ENCODE results near the gene TEX19. TPM values are rescaled to one million over a fixed set of nuclear protein-coding genes. Genes with fewer than 3 reads are reported as not detected.
"Not testable (repeated sequence)": the region's sequence is repeated elsewhere in the genome, so short reads cannot be mapped to it uniquely, and the experiment has no call there.

The TEX19 gene
- total and polyA plus RNA-seq, 2 donors, result not detected

- H3K27ac ChIP-seq (ENCODE audit: low read depth), result no peak overlapping the region
- DNase-seq (ENCODE audit: extremely low spot score), result no peak
- H3K4me1 ChIP-seq (ENCODE audit: insufficient read depth), result peaks cover 4% of the 10 kb centered on the region
- H3K4me3 ChIP-seq (ENCODE audit: low read depth, low read length), result no peak overlapping the region
- 93% methylated on average over 6 of the region's 7 CpGs for WGBS
- no peaks in the 10 kb centered on the region for H3K36me3 ChIP-seq (ENCODE audit: insufficient read depth)
These were observed 10.2 kb downstream of the TEX19 start for GRCh38 chr17:82369211-82369610.

GRCh38 chr17:82370471-82371332 is 11.7 kb downstream of the TEX19 start:
- Histone ChIP-seq H3K36me3 (ENCODE audit: insufficient read depth) (no peaks in the 10 kb centered on the region), H3K27ac (ENCODE audit: low read depth) (no peak overlapping the region), H3K4me3 (ENCODE audit: low read depth, low read length) (peak overlapping the region; percentile 22), H3K4me1 (ENCODE audit: insufficient read depth) (peaks cover 4% of the 10 kb centered on the region)
- DNase-seq (ENCODE audit: extremely low spot score), result no peak
- WGBS, result 25% methylated on average over 38 of the region's 38 CpGs

GRCh38 chr17:82371333-82372248 is 12.5 kb downstream of the TEX19 start, which contains the start of gene UTS2R:
TSS of gene UTS2R (plus strand) at chr17:82371765. CDS start at chr17:82374325, 2,560 bp downstream.
- Histone ChIP-seq H3K36me3 (ENCODE audit: insufficient read depth) (no peaks in the 10 kb centered on the region), H3K4me1 (ENCODE audit: insufficient read depth) (peaks cover 4% of the 10 kb centered on the region), H3K4me3 (ENCODE audit: low read depth, low read length) (peak within 1 kb of the TSS; percentile 22), H3K27ac (ENCODE audit: low read depth) (no peak within 1 kb of the TSS)
- 3% methylated on average over 109 of the region's 109 CpGs for WGBS
- no peak for DNase-seq (ENCODE audit: extremely low spot score)

DNA sequence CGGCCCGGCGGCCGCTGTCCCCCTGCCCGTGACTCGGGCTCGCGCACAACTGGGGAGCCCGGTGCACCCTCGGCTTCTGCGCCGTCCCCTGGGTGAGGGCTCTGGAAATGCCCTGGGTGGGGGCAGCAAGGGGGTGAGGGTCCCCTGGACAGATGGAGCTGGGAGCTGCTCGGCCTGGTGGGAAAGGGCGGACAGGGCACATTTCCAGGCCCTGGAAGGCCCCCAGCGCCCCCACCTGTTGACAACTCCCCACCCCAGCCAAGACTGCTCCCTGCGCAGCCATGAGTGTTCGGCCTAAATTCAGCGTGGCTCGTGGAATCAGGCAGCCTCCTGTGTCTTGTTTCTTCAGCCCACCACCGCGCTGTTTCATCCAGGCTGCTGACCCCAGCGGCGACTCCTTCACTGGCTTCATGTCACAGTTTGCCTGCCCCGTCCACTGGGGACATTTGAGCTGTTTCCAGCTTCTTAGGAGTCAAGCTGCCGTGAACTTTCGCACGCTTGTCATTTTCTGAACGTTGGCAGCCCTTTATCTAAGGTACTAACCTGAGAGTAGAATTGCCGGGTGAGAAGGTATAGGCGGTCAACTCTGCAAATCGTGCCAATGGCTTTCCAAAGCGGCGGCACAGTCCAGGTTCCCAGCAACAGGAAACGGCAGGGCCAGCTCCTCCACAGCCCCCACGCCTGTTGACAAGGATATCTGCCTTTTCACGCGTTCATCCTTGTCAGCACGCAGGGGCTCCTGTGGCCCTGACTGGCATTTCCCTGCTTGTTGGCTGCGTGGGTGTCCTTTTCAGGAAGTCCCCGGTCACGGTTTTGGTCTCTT is 13.4 kb downstream of the TEX19 start:
- H3K36me3 ChIP-seq (ENCODE audit: insufficient read depth), result no peaks in the 10 kb centered on the region
- no peak for DNase-seq (ENCODE audit: extremely low spot score)
- 33% methylated on average over 41 of the region's 41 CpGs for WGBS
- H3K4me1 ChIP-seq (ENCODE audit: insufficient read depth), result peaks cover 4% of the 10 kb centered on the region
- H3K27ac ChIP-seq (ENCODE audit: low read depth), result no peak overlapping the region
- H3K4me3 ChIP-seq (ENCODE audit: low read depth, low read length), result no peak overlapping the region

DNA sequence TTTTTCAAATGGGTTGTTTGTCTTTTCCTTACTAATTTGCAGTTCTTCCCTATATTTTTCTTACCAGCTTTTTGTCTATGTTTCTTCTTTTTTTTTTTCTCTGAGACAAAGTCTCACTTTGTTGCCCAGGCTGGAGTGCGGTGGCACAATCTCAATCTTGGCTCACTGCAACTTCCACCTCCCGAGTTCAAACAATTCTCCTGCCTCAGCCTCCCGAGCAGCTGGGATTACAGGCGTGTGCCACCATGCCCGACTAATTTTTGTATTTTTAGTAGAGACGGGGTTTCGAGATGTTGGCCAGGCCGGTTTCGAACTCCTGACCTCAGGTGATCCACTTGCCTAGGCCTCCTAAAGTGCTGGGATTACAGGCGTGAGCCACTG is 14.0 kb downstream of the TEX19 start:
- WGBS, result 91% methylated on average over 10 of the region's 10 CpGs
- H3K4me3 ChIP-seq (ENCODE audit: low read depth, low read length); DNase-seq (ENCODE audit: extremely low spot score); H3K4me1 ChIP-seq (ENCODE audit: insufficient read depth); H3K27ac ChIP-seq (ENCODE audit: low read depth); H3K36me3 ChIP-seq (ENCODE audit: insufficient read depth): not testable (repeated sequence)

DNA sequence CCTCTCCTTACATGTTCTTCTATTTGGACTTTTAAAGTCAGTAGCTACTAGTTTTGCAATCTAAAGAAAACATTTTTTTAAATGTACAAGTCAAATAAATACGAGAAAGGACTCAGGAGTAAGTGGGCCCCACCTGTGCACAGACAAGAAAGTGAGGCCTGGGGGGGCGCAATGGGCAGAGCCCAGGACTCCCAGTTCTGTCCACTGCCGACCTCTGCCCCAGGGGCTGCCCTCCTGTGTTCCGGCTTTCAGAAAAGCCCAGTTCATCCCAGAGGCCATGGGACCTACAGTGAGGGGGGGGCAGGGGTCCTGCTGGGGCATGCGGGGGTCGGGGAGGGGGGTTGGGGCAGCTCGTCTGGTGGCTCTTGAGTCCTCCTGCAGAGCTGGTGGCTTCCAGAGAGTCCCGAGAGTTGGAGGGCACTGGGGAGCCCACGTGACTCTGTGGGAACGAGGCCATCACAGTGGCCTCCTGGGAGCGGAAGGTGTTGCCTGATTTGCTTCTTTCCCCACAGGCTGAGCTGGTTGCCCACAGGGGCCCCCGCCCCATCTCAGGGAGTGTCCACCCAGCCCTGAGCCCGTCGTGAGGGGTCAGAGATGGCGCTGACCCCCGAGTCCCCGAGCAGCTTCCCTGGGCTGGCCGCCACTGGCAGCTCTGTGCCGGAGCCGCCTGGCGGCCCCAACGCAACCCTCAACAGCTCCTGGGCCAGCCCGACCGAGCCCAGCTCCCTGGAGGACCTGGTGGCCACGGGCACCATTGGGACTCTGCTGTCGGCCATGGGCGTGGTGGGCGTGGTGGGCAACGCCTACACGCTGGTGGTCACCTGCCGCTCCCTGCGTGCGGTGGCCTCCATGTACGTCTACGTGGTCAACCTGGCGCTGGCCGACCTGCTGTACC is 14.9 kb downstream of the TEX19 start:
- DNase-seq (ENCODE audit: extremely low spot score), result no peak
- H3K27ac ChIP-seq (ENCODE audit: low read depth), result no peak overlapping the region
- peaks cover 4% of the 10 kb centered on the region for H3K4me1 ChIP-seq (ENCODE audit: insufficient read depth)
- no peaks in the 10 kb centered on the region for H3K36me3 ChIP-seq (ENCODE audit: insufficient read depth)
- no peak overlapping the region for H3K4me3 ChIP-seq (ENCODE audit: low read depth, low read length)
- 86% methylated on average over 37 of the region's 37 CpGs for WGBS

GRCh38 chr17:82374626-82375331 is 15.7 kb downstream of the TEX19 start:
- 35% methylated on average over 79 of the region's 79 CpGs for WGBS
- Histone ChIP-seq H3K4me1 (ENCODE audit: insufficient read depth) (peaks cover 4% of the 10 kb centered on the region), H3K27ac (ENCODE audit: low read depth) (no peak overlapping the region), H3K4me3 (ENCODE audit: low read depth, low read length) (no peak overlapping the region), H3K36me3 (ENCODE audit: insufficient read depth) (no peaks in the 10 kb centered on the region)
- DNase-seq (ENCODE audit: extremely low spot score), result no peak

- no peak for DNase-seq (ENCODE audit: extremely low spot score)
- 56% methylated on average over 46 of the region's 46 CpGs for whole genome bisulfite sequencing
- no peak overlapping the region for H3K27ac ChIP-seq (ENCODE audit: low read depth)
- no peaks in the 10 kb centered on the region for H3K36me3 ChIP-seq (ENCODE audit: insufficient read depth)
- peaks cover 4% of the 10 kb centered on the region for H3K4me1 ChIP-seq (ENCODE audit: insufficient read depth)
- no peak overlapping the region for H3K4me3 ChIP-seq (ENCODE audit: low read depth, low read length)
These were observed 16.5 kb downstream of the TEX19 start for GRCh38 chr17:82375359-82376041.

DNA sequence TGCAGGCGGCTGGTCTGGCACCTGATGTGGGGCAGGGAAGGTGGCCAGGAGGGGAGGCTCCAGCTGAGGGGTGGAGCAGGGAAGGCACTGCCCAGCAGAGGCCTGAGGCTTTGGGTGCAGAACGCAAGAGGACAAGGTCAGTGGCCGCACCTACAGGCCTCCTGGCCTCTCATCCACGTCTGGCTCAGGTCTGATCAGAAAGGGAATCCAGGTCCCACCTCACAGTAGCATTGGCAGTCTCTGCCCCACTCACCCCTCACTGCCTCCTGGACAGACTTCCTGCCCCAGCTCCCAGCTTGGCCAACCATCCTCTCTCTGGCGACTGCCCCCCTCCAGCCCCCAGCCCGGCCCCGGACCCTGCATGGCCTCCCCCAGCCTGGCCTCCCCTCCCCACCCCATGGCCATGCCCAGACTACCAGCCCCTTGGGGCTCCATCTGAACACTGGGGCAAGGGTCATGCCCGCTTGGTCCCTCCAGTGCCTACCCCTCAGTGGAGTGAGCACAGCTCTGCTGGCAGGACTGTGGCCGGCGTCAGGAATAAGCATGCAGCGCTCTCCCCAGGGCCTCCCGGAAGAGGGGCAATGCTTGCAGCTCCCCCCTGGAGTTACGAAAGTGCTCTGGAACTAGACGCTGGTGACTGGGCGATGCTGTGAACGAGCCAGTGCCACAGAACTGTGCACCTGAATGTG is 17.1 kb downstream of the TEX19 start:
- H3K4me1 ChIP-seq (ENCODE audit: insufficient read depth), result peaks cover 4% of the 10 kb centered on the region
- no peak for DNase-seq (ENCODE audit: extremely low spot score)
- no peak overlapping the region for H3K27ac ChIP-seq (ENCODE audit: low read depth)
- no peaks in the 10 kb centered on the region for H3K36me3 ChIP-seq (ENCODE audit: insufficient read depth)
- H3K4me3 ChIP-seq (ENCODE audit: low read depth, low read length), result no peak overlapping the region
- WGBS, result 74% methylated on average over 16 of the region's 16 CpGs

- WGBS, result 53% methylated on average over 3 of the region's 5 CpGs
- not testable (repeated sequence) for H3K27ac ChIP-seq (ENCODE audit: low read depth); H3K4me3 ChIP-seq (ENCODE audit: low read depth, low read length); H3K4me1 ChIP-seq (ENCODE audit: insufficient read depth); DNase-seq (ENCODE audit: extremely low spot score); H3K36me3 ChIP-seq (ENCODE audit: insufficient read depth)
These were observed 18.2 kb downstream of the TEX19 start for GRCh38 chr17:82377294-82377693.

Data from urinary bladder (tissue), 4 donors.